Measurements from ENCODE around the gene EDAR.

EDAR gene

GRCh38 chr2:109006971-109007370 lies 18.0 kb upstream of the EDAR start:
- no peak overlapping the region for H3K4me3 ChIP-seq
- no peak overlapping the region for H3K27ac ChIP-seq

GRCh38 chr2:109005686-109006204 lies 16.7 kb upstream of the EDAR start:
- H3K4me3 ChIP-seq, result no peak overlapping the region
- H3K27ac ChIP-seq, result no peak overlapping the region

- H3K27ac ChIP-seq, result no peak overlapping the region
- H3K4me3 ChIP-seq, result no peak overlapping the region
These were observed 12.2 kb upstream of the EDAR start for GRCh38 chr2:109001201-109001600.

- no peak overlapping the region for H3K4me3 ChIP-seq
- no peak overlapping the region for H3K27ac ChIP-seq
These were observed 11.7 kb upstream of the EDAR start for GRCh38 chr2:109000738-109001137.

- no peak overlapping the region for H3K4me3 ChIP-seq
These were observed 9.9 kb upstream of the EDAR start for GRCh38 chr2:108998911-108999310.

GRCh38 chr2:108994178-108994577 lies 5.2 kb upstream of the EDAR start:
- H3K27ac ChIP-seq, result no peak overlapping the region
- no peak overlapping the region for H3K4me3 ChIP-seq

More at GRCh38 chr2:108998911-108999310, 9.9 kb upstream of the EDAR start:
- H3K27ac ChIP-seq, result no peak overlapping the region

- no peak overlapping the region for H3K4me3 ChIP-seq
- H3K27ac ChIP-seq, result no peak overlapping the region
These were observed 4.3 kb upstream of the EDAR start for GRCh38 chr2:108993095-108993937.

GRCh38 chr2:108988076-108988795 lies 784 bp downstream of the EDAR start:
- Histone ChIP-seq H3K27ac (peak overlapping the region in 8 of 21 experiments; percentile 11 to 52 (median 34)), H3K4me3 (peak overlapping the region in 5 of 7 experiments; percentile 13 to 31 (median 22))

GRCh38 chr2:108986916-108987510 lies 2.0 kb downstream of the EDAR start:
- Histone ChIP-seq H3K4me3 (peak overlapping the region in 2 of 7 experiments; percentile 18 to 31), H3K27ac (peak overlapping the region in 2 of 21 experiments; percentile 27 to 39)

GRCh38 chr2:108983610-108984009 lies 5.4 kb downstream of the EDAR start:
- no peak overlapping the region for H3K27ac ChIP-seq
- H3K4me3 ChIP-seq, result no peak overlapping the region

GRCh38 chr2:108983061-108983460 lies 6.0 kb downstream of the EDAR start:
- Histone ChIP-seq H3K4me3 (no peak overlapping the region), H3K27ac (no peak overlapping the region)

- Histone ChIP-seq H3K27ac (no peak overlapping the region), H3K4me3 (no peak overlapping the region)
These were observed 6.8 kb downstream of the EDAR start for GRCh38 chr2:108982259-108982679.

GRCh38 chr2:108981846-108982245 lies 7.2 kb downstream of the EDAR start:
- Histone ChIP-seq H3K4me3 (no peak overlapping the region), H3K27ac (no peak overlapping the region)

GRCh38 chr2:108980076-108980475 lies 8.9 kb downstream of the EDAR start:
- H3K4me3 ChIP-seq, result no peak overlapping the region
- no peak overlapping the region for H3K27ac ChIP-seq

GRCh38 chr2:108979461-108979860 lies 9.6 kb downstream of the EDAR start:
- Histone ChIP-seq H3K27ac (no peak overlapping the region), H3K4me3 (no peak overlapping the region)

GRCh38 chr2:108978709-108979111 lies 10.3 kb downstream of the EDAR start:
- H3K4me3 ChIP-seq, result no peak overlapping the region
- H3K27ac ChIP-seq, result no peak overlapping the region

- H3K4me3 ChIP-seq, result no peak overlapping the region
These were observed 13.2 kb downstream of the EDAR start for GRCh38 chr2:108975613-108976435.

GRCh38 chr2:108974674-108975073 lies 14.3 kb downstream of the EDAR start:
- Histone ChIP-seq H3K4me3 (no peak overlapping the region), H3K27ac (no peak overlapping the region)

More at GRCh38 chr2:108975613-108976435, 13.2 kb downstream of the EDAR start:
- no peak overlapping the region for H3K27ac ChIP-seq

- no peak overlapping the region for H3K4me3 ChIP-seq
These were observed 16.4 kb downstream of the EDAR start for GRCh38 chr2:108972663-108973062.

More at GRCh38 chr2:108972663-108973062, 16.4 kb downstream of the EDAR start:
- peak overlapping the region in 5 of 21 experiments; percentile 34 to 86 (median 58) for H3K27ac ChIP-seq

Measured in skin epidermis (tissue), 12 donors.